Fibroblast of skin of scalp (primary cell): ENCODE data around the gene FHOD3.
"Not testable (repeated sequence)": the region's sequence is repeated elsewhere in the genome, so short reads cannot be mapped to it uniquely, and the experiment has no call there.

Source experiments
- DNase-seq: peaks from one replicate; pipeline ENCODE4 v3.0.0-alpha.2; 2013

The FHOD3 gene

GRCh38 chr18:36811430-36811829, 513.9 kb downstream of the FHOD3 start:
- peak; percentile 38 for DNase-seq

- DNase-seq = peak; percentile 27
Measured at GRCh38 chr18:36811955-36812354, 514.4 kb downstream of the FHOD3 start.

GRCh38 chr18:36812678-36813077, 515.2 kb downstream of the FHOD3 start:
- DNase-seq = no peak

GRCh38 chr18:36813101-36813775, 515.7 kb downstream of the FHOD3 start:
- no peak for DNase-seq

GRCh38 chr18:36813824-36814223, 516.3 kb downstream of the FHOD3 start:
- DNase-seq = no peak

- no peak for DNase-seq
Measured at GRCh38 chr18:36814994-36815393, 517.5 kb downstream of the FHOD3 start.

- DNase-seq = not testable (repeated sequence)
Measured at GRCh38 chr18:36816096-36816495, 518.6 kb downstream of the FHOD3 start.

GRCh38 chr18:36817039-36817438, 519.5 kb downstream of the FHOD3 start:
- no peak for DNase-seq

GRCh38 chr18:36818652-36819051, 521.1 kb downstream of the FHOD3 start:
- DNase-seq = no peak

- no peak for DNase-seq
Measured at GRCh38 chr18:36819621-36820020, 522.1 kb downstream of the FHOD3 start.

GRCh38 chr18:36821681-36822080, 524.2 kb downstream of the FHOD3 start:
- DNase-seq = peak; percentile 62

GRCh38 chr18:36825526-36825925, 528.0 kb downstream of the FHOD3 start:
- no peak for DNase-seq

GRCh38 chr18:36826556-36826955, 529.0 kb downstream of the FHOD3 start:
- no peak for DNase-seq

GRCh38 chr18:36828157-36828629, 530.7 kb downstream of the FHOD3 start:
- peak; percentile 57 for DNase-seq

- peak; percentile 92 for DNase-seq
Measured at GRCh38 chr18:36828630-36829361, 531.3 kb downstream of the FHOD3 start, which contains the start of the genes KIAA1328 and TPGS2. Gene KIAA1328, plus strand, starts transcription at chr18:36829127. Its CDS starts 12 bp downstream, at chr18:36829139. Gene TPGS2, minus strand, starts transcription at chr18:36829002. Its CDS starts 235 bp downstream, at chr18:36828767.
